Measurements from ENCODE around the gene CAMK1D.
A peak's percentile ranks its signal among the peaks of the same experiment; 100 is the strongest.

Gene CAMK1D

DNA sequence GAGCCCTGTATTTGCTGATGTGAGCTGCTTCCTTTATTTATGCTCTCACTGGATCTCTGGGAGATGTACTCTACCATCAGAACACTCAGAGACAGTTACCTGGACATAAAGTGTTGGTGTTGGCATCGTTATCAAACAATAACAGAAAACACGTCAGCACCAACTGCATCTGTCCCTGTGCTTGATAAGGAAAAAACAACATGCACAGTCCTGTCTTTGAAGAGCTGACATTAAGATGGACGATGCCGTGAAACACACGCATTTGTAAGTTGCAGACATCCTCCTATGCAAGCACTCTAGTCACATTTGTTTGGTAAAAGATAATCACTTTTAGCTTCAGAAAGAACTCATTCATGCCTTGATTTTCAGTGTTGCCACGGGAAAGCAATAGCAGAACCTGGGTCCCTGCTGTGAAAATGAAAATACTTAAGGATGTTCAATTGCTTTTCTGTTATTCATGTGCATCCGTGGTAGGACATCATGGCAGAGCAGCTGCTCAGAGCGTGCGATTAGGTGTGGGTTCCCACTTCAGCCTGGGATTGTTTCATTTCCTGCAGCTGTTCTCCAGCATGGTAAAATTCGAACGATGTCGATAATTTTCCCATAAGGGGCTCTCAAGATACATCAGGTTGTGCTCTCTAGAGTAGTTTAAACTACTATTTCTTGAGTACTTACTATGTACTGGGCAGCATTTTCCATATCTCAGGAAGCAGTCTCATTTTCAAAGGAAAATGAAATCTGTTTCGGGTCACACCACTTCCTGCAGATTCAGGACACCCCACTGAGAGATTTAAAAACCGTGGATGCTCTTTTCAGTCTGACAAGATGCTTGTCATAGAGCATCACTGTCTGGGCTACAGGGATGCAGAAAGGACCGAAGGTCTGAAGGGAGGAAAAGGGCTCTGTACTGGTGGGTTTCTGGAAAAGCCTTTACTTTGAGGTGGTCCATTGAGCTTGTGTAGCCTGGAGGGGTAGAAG lies 248.7 kb downstream of the CAMK1D start:
- Mint-ChIP-seq H3K36me3 (ENCODE audit: low read depth) (peaks cover 43% of the 10 kb centered on the region), H3K9me3 (peaks cover 9% of the 10 kb centered on the region), H3K27ac (no peak overlapping the region), H3K27me3 (no peaks in the 10 kb centered on the region), H3K4me3 (no peak overlapping the region), H3K4me1 (ENCODE audit: low read depth) (peaks cover 40% of the 10 kb centered on the region)
- intact Hi-C loops (cut with micrococcal nuclease), result no loop called here

DNA sequence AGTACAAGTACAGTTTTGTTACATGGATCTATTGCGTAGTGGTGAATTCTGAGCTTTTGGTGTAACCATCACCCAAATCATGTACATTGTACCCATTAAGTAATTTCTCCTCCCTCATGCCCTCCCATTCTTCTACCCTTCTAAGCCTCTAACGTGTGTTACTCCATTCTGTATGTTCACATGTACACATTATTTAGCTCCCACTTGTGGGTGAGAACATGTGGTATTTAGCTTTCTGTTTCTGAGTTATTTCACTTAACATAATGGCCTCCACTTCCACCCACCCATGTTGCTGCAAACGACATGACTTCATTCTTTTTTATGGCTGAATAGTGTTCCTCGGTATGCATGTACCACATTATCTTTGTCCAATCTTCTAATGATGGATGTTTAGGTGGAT lies 251.3 kb downstream of the CAMK1D start:
- peaks cover 40% of the 10 kb centered on the region for H3K4me1 Mint-ChIP-seq (ENCODE audit: low read depth)
- intact Hi-C loops (cut with micrococcal nuclease), result no loop called here
- H3K36me3 Mint-ChIP-seq (ENCODE audit: low read depth), result peaks cover 33% of the 10 kb centered on the region
- H3K4me3 Mint-ChIP-seq, result no peak overlapping the region
- H3K27me3 Mint-ChIP-seq, result no peaks in the 10 kb centered on the region
- H3K9me3 Mint-ChIP-seq, result peaks cover 6% of the 10 kb centered on the region
- H3K27ac Mint-ChIP-seq, result no peak overlapping the region

- H3K27me3 Mint-ChIP-seq, result peaks cover 3% of the 10 kb centered on the region
- peaks cover 50% of the 10 kb centered on the region for H3K4me1 Mint-ChIP-seq (ENCODE audit: low read depth)
- H3K27ac Mint-ChIP-seq, result peak overlapping the region; percentile 66
- intact Hi-C loops (cut with micrococcal nuclease), result no loop called here
- H3K36me3 Mint-ChIP-seq (ENCODE audit: low read depth), result peaks cover 29% of the 10 kb centered on the region
- no peaks in the 10 kb centered on the region for H3K9me3 Mint-ChIP-seq
- no peak overlapping the region for H3K4me3 Mint-ChIP-seq
Measured at GRCh38 chr10:12602521-12602920, 253.2 kb downstream of the CAMK1D start.

- Mint-ChIP-seq H3K4me1 (ENCODE audit: low read depth) (peaks cover 50% of the 10 kb centered on the region), H3K9me3 (no peaks in the 10 kb centered on the region), H3K4me3 (no peak overlapping the region), H3K27ac (no peak overlapping the region), H3K36me3 (ENCODE audit: low read depth) (peaks cover 31% of the 10 kb centered on the region), H3K27me3 (peaks cover 3% of the 10 kb centered on the region)
- intact Hi-C loops (cut with micrococcal nuclease), result no loop called here
Measured at GRCh38 chr10:12603766-12604470, 254.6 kb downstream of the CAMK1D start.

- H3K9me3 Mint-ChIP-seq, result no peaks in the 10 kb centered on the region
- H3K27me3 Mint-ChIP-seq, result peaks cover 3% of the 10 kb centered on the region
- intact Hi-C loops (cut with micrococcal nuclease), result no loop called here
- peaks cover 50% of the 10 kb centered on the region for H3K4me1 Mint-ChIP-seq (ENCODE audit: low read depth)
- H3K36me3 Mint-ChIP-seq (ENCODE audit: low read depth), result peaks cover 39% of the 10 kb centered on the region
- H3K4me3 Mint-ChIP-seq, result peak overlapping the region; percentile 66
- H3K27ac Mint-ChIP-seq, result peak overlapping the region; percentile 84
Measured at GRCh38 chr10:12605580-12606405, 256.4 kb downstream of the CAMK1D start.

GRCh38 chr10:12606461-12606860 lies 257.1 kb downstream of the CAMK1D start:
- H3K4me3 Mint-ChIP-seq, result peak overlapping the region; percentile 66
- H3K36me3 Mint-ChIP-seq (ENCODE audit: low read depth), result peaks cover 39% of the 10 kb centered on the region
- no peaks in the 10 kb centered on the region for H3K9me3 Mint-ChIP-seq
- H3K4me1 Mint-ChIP-seq (ENCODE audit: low read depth), result peaks cover 50% of the 10 kb centered on the region
- H3K27me3 Mint-ChIP-seq, result peaks cover 3% of the 10 kb centered on the region
- intact Hi-C loops (cut with micrococcal nuclease), result no loop called here
- peak overlapping the region; percentile 84 for H3K27ac Mint-ChIP-seq

- no peak overlapping the region for H3K4me3 Mint-ChIP-seq
- H3K4me1 Mint-ChIP-seq (ENCODE audit: low read depth), result peaks cover 31% of the 10 kb centered on the region
- peaks cover 3% of the 10 kb centered on the region for H3K27me3 Mint-ChIP-seq
- no peak overlapping the region for H3K27ac Mint-ChIP-seq
- H3K36me3 Mint-ChIP-seq (ENCODE audit: low read depth), result peaks cover 38% of the 10 kb centered on the region
- intact Hi-C loops (cut with micrococcal nuclease), result no loop called here
- H3K9me3 Mint-ChIP-seq, result no peaks in the 10 kb centered on the region
Measured at GRCh38 chr10:12608761-12609160, 259.4 kb downstream of the CAMK1D start.

DNA sequence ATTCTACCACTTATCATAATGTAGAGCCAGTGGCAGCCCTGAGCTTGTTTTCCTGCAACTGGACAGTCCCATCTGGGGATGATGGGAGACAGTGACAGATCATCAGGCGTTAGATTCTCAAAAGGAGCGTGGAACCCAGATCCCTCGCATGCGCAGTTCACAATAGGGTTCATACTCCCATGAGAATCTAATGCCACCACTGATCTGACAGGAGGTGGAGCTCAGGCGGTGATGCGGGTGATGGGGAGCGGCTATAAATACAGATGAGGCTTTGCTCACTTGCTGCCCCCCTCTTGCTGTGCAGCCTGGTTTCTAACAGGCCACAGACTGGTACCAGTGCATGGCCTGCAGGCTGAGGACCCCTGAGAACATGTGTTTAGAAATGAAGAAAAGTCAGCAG lies 260.1 kb downstream of the CAMK1D start:
- no peak overlapping the region for H3K4me3 Mint-ChIP-seq
- intact Hi-C loops (cut with micrococcal nuclease), result no loop called here
- H3K27me3 Mint-ChIP-seq, result peaks cover 3% of the 10 kb centered on the region
- peaks cover 35% of the 10 kb centered on the region for H3K36me3 Mint-ChIP-seq (ENCODE audit: low read depth)
- peaks cover 25% of the 10 kb centered on the region for H3K4me1 Mint-ChIP-seq (ENCODE audit: low read depth)
- no peaks in the 10 kb centered on the region for H3K9me3 Mint-ChIP-seq
- peak overlapping the region; percentile 9 for H3K27ac Mint-ChIP-seq

- Mint-ChIP-seq H3K9me3 (no peaks in the 10 kb centered on the region), H3K27ac (no peak overlapping the region), H3K4me1 (ENCODE audit: low read depth) (peaks cover 15% of the 10 kb centered on the region), H3K36me3 (ENCODE audit: low read depth) (peaks cover 29% of the 10 kb centered on the region), H3K4me3 (no peak overlapping the region), H3K27me3 (no peaks in the 10 kb centered on the region)
- intact Hi-C loops (cut with micrococcal nuclease), result loop anchor here (10.0 kb wide), 1 partner anchor 348 kb away; no protein-coding TSS in a partner anchor
Measured at GRCh38 chr10:12613136-12613535, 263.8 kb downstream of the CAMK1D start.

- Mint-ChIP-seq H3K9me3 (no peaks in the 10 kb centered on the region), H3K4me1 (ENCODE audit: low read depth) (peaks cover 20% of the 10 kb centered on the region), H3K4me3 (no peak overlapping the region), H3K27me3 (peaks cover 3% of the 10 kb centered on the region), H3K27ac (no peak overlapping the region), H3K36me3 (ENCODE audit: low read depth) (peaks cover 20% of the 10 kb centered on the region)
- intact Hi-C loops (cut with micrococcal nuclease), result loop anchor here (10.0 kb wide), 1 partner anchor 350 kb away; no protein-coding TSS in a partner anchor
Measured at GRCh38 chr10:12614177-12614995, 265.0 kb downstream of the CAMK1D start.

GRCh38 chr10:12615296-12616220 lies 266.2 kb downstream of the CAMK1D start:
- H3K27ac Mint-ChIP-seq, result no peak overlapping the region
- peaks cover 8% of the 10 kb centered on the region for H3K36me3 Mint-ChIP-seq (ENCODE audit: low read depth)
- H3K9me3 Mint-ChIP-seq, result no peaks in the 10 kb centered on the region
- peaks cover 3% of the 10 kb centered on the region for H3K27me3 Mint-ChIP-seq
- no peak overlapping the region for H3K4me3 Mint-ChIP-seq
- intact Hi-C loops (cut with micrococcal nuclease), result loop anchor here (2.0 to 10.0 kb wide), 2 partner anchors 21 to 351 kb away; no protein-coding TSS in a partner anchor
- peaks cover 20% of the 10 kb centered on the region for H3K4me1 Mint-ChIP-seq (ENCODE audit: low read depth)

Measured in dendritic cell treated with granulocyte-macrophage colony-stimulating factor and Interleukin-4, amounts not matched to agents 40 ng/mL and 50 ng/mL, for 4 days (primary cell).